ENCODE data around the gene LRP1B.

- no peak for TF ChIP-seq CTCF (IDR thresholded peaks at IDR 0.05; ENCODE audit: low read length)
- no peak for TF ChIP-seq EZH2phosphoT487 (IDR thresholded peaks at IDR 0.05; ENCODE audit: low read length)
- TF ChIP-seq EZH2 (optimal IDR thresholded peaks at IDR 0.05; ENCODE audit: low read depth, low read length), result no peak
These were observed 470.6 kb downstream of the LRP1B start for GRCh38 chr2:141660232-141660631.
